ENCODE measurements around the gene GRPEL2. TPM values are rescaled to one million over a fixed set of nuclear protein-coding genes. Genes with fewer than 3 reads are reported as not detected.

The GRPEL2 gene
- total RNA-seq, 2 donors from 2014 or later, result 7.9 to 9.7 TPM

DNA sequence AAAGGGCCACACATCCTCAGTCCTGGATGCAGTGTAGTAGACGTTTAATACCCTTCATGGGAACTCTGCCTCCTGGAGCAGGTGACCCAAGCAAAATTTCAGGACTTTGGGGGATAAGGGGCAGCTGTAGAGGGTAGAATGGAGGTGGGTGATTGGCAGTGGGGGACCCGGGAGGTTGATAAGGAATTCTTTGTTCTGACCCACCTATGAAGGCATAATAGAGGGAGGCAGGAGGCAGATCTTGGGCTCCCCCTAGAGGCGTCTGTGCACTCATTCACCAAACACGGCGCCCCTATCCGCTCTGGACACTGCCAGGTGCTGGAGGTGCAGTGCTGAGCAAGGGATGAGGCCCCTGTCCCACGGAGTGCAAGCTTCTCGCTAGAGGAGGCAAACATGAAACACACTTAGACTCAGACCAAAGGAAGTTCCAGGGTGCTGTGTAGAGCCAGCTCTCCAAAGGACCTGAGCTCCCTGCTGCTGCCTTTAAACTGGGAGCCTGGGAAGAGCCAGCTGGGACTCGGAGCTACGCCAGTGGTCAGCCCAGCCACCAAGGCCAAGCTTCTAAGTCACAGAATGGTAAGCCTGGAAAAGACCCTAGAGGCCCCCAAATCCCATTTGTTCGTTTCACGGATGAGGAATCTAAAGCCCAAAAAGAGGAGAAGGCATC is 26.1 kb downstream of the GRPEL2 start:
- no peaks in the 10 kb centered on the region for H3K27me3 ChIP-seq (replicated peaks; ENCODE audit: insufficient read depth)
- no peaks in the 10 kb centered on the region for H3K36me3 ChIP-seq
- TF ChIP-seq, protein P1, sequence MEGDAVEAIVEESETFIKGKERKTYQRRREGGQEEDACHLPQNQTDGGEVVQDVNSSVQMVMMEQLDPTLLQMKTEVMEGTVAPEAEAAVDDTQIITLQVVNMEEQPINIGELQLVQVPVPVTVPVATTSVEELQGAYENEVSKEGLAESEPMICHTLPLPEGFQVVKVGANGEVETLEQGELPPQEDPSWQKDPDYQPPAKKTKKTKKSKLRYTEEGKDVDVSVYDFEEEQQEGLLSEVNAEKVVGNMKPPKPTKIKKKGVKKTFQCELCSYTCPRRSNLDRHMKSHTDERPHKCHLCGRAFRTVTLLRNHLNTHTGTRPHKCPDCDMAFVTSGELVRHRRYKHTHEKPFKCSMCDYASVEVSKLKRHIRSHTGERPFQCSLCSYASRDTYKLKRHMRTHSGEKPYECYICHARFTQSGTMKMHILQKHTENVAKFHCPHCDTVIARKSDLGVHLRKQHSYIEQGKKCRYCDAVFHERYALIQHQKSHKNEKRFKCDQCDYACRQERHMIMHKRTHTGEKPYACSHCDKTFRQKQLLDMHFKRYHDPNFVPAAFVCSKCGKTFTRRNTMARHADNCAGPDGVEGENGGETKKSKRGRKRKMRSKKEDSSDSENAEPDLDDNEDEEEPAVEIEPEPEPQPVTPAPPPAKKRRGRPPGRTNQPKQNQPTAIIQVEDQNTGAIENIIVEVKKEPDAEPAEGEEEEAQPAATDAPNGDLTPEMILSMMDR (IDR thresholded peaks at IDR 0.05), result peak; percentile 53
- peaks cover 24 to 72% of the 10 kb centered on the region in 2 donors for H3K4me1 ChIP-seq (ENCODE audit: control insufficient read depth in 1 of 2, low read depth in 2 of 2)
- ATAC-seq (ENCODE audit: insufficient number of reproducible peaks, low FRiP score, low read depth) (no peak), DNase-seq (ENCODE audit: low spot score) (no peak)
- H3K4me3 ChIP-seq, result peak overlapping the region; percentile 3
- no peaks in the 10 kb centered on the region for H3K9me3 ChIP-seq
- H3K27ac ChIP-seq, result peak overlapping the region; percentile 81 to 94

DNA sequence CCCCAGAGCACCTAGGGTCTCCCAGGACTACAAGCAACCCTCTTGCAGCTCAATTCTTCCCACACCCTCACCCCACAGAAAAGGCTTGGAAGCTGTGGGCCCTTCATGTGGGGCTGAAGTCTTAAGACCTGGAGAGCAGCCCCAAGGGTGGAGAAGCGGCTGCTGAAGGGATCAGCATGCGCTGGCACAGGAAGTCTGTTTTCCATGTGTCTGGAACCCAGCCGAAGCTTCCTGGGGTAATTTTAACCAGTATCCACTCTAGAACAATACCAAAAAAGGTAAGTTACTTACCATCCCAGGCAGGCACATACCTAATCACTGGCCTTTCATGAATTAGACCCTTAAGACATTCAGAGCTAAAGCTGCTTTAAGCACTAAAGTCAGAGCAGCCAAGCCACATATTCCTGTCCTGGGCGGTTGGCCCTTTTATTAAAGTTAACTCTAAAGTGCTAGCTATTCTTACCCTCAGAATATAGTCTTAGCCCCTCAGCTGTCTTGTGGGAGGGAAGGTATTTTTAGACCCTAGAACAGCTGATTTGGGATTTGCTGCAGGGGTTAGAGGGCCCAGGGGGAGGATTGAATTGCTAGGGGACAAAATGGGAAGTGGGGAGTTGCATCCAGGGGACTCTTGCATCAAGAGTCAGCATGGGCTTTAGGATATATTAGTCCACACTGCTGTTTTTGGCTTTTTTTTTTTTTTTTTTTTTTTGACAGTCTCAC is 26.9 kb downstream of the GRPEL2 start:
- H3K4me1 ChIP-seq (ENCODE audit: control insufficient read depth in 1 of 2, low read depth in 2 of 2), result peaks cover 24 to 68% of the 10 kb centered on the region in 2 donors
- TF ChIP-seq, protein P1 (IDR thresholded peaks at IDR 0.05), result no peak
- H3K4me3 ChIP-seq, result peak overlapping the region; percentile 10
- H3K27me3 ChIP-seq (replicated peaks; ENCODE audit: insufficient read depth), result no peaks in the 10 kb centered on the region
- peak overlapping the region; percentile 81 to 94 for H3K27ac ChIP-seq
- ATAC-seq (ENCODE audit: insufficient number of reproducible peaks, low FRiP score, low read depth) (no peak), DNase-seq (ENCODE audit: low spot score) (no peak)
- H3K36me3 ChIP-seq, result no peaks in the 10 kb centered on the region
- H3K9me3 ChIP-seq, result no peaks in the 10 kb centered on the region

DNA sequence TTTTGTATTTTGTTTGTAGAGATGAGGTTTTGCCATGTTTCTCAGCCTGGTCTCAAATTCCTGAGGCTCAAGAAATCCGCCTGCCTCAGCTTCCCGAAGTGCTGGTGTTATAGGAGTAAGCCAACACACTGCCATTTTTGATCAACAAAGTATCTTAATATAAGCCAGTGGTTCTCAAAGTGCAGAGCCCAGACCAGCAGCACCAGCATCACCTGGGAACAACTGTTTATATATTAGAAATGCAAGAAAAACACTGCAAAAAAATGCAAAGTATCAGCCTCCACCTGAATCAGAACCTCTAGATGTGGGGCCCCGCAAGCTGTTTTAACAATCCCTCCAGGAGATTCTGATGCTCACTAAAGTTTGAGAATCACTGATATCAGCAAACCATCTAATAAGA is 27.6 kb downstream of the GRPEL2 start:
- Histone ChIP-seq H3K9me3 (no peaks in the 10 kb centered on the region), H3K27me3 (replicated peaks; ENCODE audit: insufficient read depth) (no peaks in the 10 kb centered on the region), H3K27ac (peak overlapping the region; percentile 81 to 94), H3K4me3 (no peak overlapping the region), H3K36me3 (no peaks in the 10 kb centered on the region), H3K4me1 (ENCODE audit: control insufficient read depth in 1 of 2, low read depth in 2 of 2) (peaks cover 21 to 62% of the 10 kb centered on the region in 2 donors)
- ATAC-seq (ENCODE audit: insufficient number of reproducible peaks, low FRiP score, low read depth), result no peak
- TF ChIP-seq, protein P1 (IDR thresholded peaks at IDR 0.05), result no peak
- DNase-seq (ENCODE audit: low spot score), result no peak

DNA sequence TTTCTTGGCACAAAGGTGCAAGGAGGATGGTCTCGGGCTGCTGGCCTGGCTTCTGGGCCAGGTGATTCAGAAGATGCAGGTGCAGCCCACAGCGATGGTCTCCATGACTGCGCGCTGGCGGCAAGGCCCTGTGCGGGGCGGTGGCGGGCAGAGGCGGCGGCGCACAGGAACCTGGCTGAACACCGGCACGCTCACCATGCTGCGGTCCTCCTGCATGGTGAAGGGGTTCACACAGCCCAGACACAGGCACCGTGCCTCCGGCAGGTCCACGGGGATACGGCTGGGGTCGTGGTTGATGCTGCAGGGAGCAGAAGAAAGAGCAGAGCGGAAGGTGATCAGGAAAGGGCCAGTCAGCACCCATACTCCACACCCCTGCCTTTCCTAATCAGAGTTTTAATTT is 29.0 kb downstream of the GRPEL2 start:
- peaks cover 21 to 63% of the 10 kb centered on the region in 2 donors for H3K4me1 ChIP-seq (ENCODE audit: control insufficient read depth in 1 of 2, low read depth in 2 of 2)
- no peak for DNase-seq (ENCODE audit: low spot score)

DNA sequence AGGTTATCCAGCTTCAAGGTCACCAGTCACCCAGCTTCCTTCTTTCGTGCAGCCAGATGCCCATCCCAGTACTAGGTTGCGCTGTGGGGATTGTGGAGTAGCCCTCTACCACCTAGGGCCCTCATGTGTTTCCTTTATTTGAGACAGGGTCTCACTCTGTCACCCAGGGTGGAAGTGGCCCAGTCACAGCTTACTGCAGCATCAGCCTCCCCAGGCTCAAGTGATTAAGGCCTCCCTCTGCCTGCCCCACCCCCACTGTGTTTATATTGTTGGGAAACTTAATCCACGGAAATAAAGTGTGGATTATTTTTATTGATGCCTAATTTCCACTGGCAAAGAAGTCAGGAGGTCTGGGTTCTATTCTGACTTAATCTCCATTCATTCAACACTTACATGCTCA is 29.5 kb downstream of the GRPEL2 start:
- H3K36me3 ChIP-seq, result no peaks in the 10 kb centered on the region
- H3K4me3 ChIP-seq, result no peak overlapping the region
- no peaks in the 10 kb centered on the region for H3K27me3 ChIP-seq (replicated peaks; ENCODE audit: insufficient read depth)
- no peak for ATAC-seq (ENCODE audit: insufficient number of reproducible peaks, low FRiP score, low read depth)
- H3K9me3 ChIP-seq, result no peaks in the 10 kb centered on the region
- TF ChIP-seq, protein P1 (IDR thresholded peaks at IDR 0.05), result no peak
- H3K4me1 ChIP-seq (ENCODE audit: control insufficient read depth in 1 of 2, low read depth in 2 of 2), result peaks cover 21 to 63% of the 10 kb centered on the region in 2 donors
- no peak for DNase-seq (ENCODE audit: low spot score)
- H3K27ac ChIP-seq, result peak overlapping the region; percentile 23 to 94

More for the DNA sequence above, 29.0 kb downstream of the GRPEL2 start:
- no peak for ATAC-seq (ENCODE audit: insufficient number of reproducible peaks, low FRiP score, low read depth)
- TF ChIP-seq, protein P1 (IDR thresholded peaks at IDR 0.05), result no peak
- no peaks in the 10 kb centered on the region for H3K36me3 ChIP-seq
- H3K27me3 ChIP-seq (replicated peaks; ENCODE audit: insufficient read depth), result no peaks in the 10 kb centered on the region
- peak overlapping the region; percentile 81 to 94 for H3K27ac ChIP-seq
- no peaks in the 10 kb centered on the region for H3K9me3 ChIP-seq
- H3K4me3 ChIP-seq, result no peak overlapping the region

Measured in thoracic aorta (tissue), 2 donors.